Ramos (cell line): ENCODE data around the gene HOXB9.

Source experiments
- in situ Hi-C: fragments of 300-500 bp; cut with MboI; formaldehyde crosslinking; loops from one replicate; pipeline ENCODE4 v1.14.3; 2022; ENCODE audit warnings: low sequenced_read_pairs; ENCODE audit not compliant: unreplicated experiment

Gene HOXB9

GRCh38 chr17:48612854-48613691, 13.1 kb downstream of the HOXB9 start:
- in situ Hi-C loops: no loop called here

DNA sequence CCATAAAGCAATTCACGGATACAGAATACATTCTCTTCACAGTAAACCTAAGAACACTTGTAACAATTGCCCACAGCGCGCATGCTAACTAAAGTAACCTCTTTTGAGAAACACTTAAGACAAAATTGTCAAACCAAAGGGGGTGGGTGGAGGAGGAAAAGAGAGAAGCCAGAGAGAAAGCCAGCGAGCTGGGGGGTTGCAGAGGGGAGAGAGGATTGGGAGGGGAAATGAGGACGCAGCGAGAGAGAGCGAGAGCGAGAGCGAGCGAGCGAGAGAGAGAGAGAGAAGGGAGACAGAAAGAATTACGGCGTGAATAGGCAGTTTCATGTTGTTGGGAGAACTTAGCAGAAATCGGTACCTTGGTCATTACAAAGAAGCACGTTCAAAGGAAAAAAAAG, 13.7 kb downstream of the HOXB9 start:
- in situ Hi-C loops: no loop called here

DNA sequence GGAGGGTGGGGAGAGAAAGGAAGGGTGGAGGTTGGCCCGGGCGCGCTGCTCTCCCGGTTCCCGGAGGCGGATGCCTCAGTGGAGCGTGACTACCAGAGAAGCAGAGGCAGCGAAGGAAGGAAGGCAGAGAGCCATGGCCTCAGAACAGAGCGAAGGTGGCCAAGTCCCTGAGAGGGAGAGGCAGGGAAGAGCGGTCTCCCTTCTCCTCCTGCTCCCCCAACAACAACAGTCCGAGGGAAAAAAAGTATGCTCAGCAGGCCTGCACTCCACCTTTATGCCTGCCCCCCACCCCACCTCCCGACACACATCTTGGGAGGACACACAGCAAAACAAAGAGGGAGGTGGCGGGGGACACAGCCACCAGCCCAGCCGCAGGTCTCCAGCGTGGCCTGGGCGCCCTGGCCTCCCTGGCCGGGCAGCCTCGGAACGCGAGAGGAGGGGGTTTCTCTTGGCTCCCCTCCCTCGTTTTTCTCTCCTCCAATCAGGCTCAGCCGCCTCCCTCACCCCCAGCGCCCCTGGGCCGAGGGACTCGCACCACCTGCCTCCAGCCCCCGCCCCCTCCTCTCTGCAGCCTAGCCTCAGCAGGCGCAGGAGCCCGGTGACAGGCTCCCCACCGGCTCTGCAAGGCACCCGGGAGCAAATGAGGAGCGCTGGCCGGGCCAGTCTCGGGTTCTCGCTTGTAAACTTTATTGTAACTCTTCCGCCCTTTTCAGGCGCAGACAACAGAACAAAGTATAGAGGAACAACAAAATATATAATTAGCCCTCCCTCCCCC, 14.3 kb downstream of the HOXB9 start:
- in situ Hi-C loops: no loop called here

GRCh38 chr17:48611213-48611612, 14.9 kb downstream of the HOXB9 start:
- in situ Hi-C loops: no loop called here

DNA sequence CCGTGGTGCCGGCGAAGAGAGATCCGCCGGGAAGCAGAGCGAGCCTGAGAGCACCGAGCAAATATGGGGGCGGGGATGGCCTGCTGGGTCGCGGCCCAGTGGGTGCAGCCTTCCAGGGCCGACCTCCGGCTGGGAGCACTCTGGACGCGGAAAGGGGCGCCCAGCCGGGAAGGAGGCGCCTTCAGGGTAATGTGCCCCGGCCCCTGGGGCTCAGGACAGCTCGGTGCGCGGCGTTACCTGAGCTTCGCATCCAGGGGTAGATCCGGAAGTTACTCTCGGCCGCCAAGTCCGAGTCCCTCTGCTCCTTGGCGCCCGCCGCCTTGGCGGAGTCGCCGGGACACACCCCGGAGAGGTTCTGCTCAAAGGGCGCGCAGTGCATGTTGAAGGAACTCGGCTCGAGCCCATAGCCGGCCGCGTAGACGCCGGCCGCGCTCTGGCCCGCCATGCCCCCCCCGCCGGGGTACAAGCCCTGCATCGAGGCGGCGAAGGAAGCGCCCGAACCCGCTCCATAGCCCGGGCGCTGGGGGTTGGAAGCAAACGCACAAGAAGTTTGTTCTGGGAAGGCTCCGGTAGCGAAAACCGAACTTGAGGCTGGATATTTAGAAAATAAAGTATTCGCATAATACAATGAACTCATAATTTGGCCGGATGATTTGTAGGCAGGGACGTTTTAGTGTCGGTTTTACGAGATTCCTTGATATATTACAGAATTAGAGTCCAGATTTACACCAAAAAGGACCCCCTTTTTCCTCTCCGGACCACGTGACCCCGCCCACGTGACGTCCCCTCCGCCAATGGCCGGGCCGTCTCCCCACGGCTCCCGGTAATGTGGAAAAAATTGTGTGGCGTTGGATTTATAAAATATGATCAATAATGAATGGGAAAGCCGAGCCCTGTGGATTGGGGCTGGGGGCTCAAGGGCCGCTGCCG, 15.6 kb downstream of the HOXB9 start, which contains the start of gene HOXB7:
HOXB7 (minus strand) TSS at position 736 of the 930 bp plus-strand sequence; CDS start at position 637, 99 bp downstream.
- in situ Hi-C loops: no loop called here

GRCh38 chr17:48609759-48610281, 16.3 kb downstream of the HOXB9 start:
- in situ Hi-C loops: no loop called here

DNA sequence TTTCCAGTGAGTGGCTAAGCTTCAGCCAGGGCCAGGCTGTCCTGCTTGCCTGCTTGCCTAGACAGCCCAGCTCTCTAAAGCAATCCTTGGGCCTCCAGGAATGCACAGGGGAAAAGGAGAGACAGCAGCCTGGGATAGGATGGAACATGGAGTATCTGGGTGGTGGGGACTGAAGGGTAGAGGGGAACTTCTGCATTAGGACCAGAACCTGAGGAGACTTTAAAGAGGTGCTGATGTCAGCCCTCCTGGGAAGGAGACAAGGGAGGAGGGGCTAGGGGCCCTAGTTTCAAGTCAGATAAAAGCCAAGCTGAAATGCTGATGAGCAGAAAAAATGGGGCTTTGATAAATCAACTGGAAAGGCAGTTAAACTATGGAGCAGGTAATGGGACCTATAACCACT, 17.1 kb downstream of the HOXB9 start:
- in situ Hi-C loops: no loop called here

- in situ Hi-C loops: no loop called here
Observed at GRCh38 chr17:48608494-48608834, 17.7 kb downstream of the HOXB9 start.

DNA sequence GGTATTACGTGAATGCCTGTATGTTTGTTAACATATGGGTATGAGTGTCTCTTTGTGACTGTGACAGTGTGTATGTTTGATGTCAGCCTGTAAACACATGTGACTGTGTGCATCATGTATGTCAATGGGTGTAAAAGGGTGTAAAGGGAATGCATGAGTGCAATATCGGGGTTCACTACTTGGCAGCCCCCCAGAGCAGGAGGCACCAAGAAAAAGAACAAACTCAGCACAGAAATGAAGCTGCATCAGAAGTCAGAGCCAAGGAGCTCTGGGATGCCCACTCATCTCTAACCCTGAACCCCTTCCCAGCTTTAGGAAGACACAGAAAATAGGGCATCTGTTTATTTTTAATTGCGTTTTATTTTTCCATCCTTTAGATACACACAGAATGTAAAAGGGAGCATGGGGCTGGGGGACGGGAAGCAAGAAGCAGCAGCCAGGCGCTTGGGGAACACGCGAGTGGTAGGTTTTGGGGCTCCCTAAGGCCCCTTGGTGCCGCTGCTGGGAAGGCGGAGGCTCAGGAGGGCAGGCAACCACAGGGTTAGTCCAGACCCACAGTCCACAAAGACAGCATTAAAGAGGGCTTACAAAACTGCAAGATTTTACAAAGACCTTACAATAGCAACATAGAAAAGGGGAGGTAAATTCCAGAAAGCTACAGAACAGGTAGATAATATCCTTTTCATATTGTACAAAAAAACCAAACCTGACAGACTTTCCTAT, 19.1 kb downstream of the HOXB9 start:
- in situ Hi-C loops: no loop called here

GRCh38 chr17:48605991-48606891, 19.9 kb downstream of the HOXB9 start:
- in situ Hi-C loops: no loop called here

GRCh38 chr17:48605409-48605919, 20.7 kb downstream of the HOXB9 start:
- in situ Hi-C loops: no loop called here

DNA sequence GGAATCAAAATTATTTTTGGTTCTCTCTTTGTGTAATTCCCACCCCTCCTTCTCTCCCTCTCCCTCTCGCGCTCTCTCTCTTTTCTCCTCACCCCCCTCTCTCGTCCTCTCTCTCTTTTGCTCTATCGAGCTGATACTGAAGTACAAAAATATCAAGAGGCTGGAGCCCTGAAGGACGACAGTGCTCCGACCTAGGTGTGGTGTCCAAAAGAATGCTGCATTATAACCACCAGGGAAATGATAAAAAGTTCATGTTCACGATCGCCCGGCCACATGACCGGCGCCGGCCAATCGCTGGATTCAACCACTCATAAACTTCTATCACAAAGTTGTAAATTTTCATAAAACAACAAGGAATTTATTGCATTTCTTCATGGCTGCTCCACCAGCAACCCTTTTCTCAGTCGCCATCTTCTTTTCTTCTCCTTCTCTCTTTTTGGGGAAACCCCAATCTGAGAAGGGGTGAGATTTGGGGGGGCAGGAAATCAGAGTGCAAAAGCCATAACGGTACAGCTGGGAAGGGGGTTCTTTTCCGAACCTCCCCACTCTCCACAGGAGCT, 21.3 kb downstream of the HOXB9 start, which contains the start of gene HOXB6:
HOXB6 (minus strand) TSS at position 217 of the 560 bp plus-strand sequence. CDS start 6,836 bp downstream, outside the sequence.
- in situ Hi-C loops: no loop called here

- in situ Hi-C loops: no loop called here
Observed at GRCh38 chr17:48603959-48604769, 22.0 kb downstream of the HOXB9 start.

DNA sequence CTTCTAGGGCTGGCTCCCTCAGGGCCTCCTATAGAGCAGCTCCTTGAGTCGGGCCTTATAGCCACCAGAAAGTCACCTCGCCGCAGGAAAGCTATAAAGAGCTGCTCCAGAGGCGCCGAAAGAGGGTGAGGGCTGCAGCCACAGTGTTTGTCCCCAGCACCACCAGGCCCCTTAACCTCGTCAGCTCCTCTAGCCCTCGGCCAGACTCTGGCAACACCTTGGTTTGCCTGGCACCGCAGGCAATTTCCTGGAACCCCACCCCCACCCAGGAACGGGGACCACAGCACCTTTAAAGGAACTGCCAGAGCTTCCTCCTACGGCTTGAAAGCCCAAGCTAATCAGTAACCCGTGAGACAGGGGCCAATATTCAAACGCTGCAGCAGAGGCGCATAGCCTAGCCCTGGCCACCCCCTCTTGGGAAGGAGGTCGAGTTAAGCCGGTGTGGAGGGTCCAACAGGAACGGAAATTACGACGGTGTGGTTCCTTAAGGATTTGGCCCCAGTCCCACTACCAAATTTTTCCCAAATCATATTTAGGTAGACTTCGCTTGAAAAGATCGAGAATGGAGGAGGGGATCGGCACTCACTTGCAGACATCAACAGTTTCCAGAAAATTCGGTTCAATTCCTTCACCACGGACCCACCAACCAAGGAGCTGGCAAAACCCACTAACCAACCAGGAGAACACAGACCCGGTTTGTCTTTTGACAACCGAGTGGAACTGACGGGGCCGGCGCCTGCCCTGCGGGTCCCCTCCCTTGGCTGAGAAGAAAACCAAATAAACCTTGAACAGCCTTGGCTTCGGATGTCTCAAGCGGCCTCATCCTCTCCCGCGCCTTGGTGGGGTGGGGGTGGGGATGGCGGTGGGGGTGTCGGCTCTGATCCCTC, 24.4 kb downstream of the HOXB9 start:
- in situ Hi-C loops: no loop called here

- in situ Hi-C loops: no loop called here
Observed at GRCh38 chr17:48601207-48601538, 25.0 kb downstream of the HOXB9 start.
